GM12878 (cell line): ENCODE measurements around the gene SPANXB1. TPM values are rescaled to one million over a fixed set of nuclear protein-coding genes. Genes with fewer than 3 reads are reported as not detected.

Experiments used
- ATAC-seq: fragments of 200-7000 bp; cut with Tn5 transposase; 3 replicates; pipeline ENCODE4 v1.9.1; 2020; ENCODE audit warnings: mild to moderate bottlenecking, moderate library complexity
- BruUV-seq: library from RNA; stranded (reverse); fragments of 400-500 nt; replicated peaks from 2 replicates; lab custom pipeline; 2021; lab: Mats Ljungman, UMichigan
- CTCF ChIA-PET: fragments of 300-600 bp; sonication (Branson Sonifier 250); formaldehyde crosslinking; extraction: SDS; loops from one replicate; lab custom pipeline; 2021; ENCODE audit warnings: inconsistent platforms; lab: Yijun Ruan, JAX
- POLR2A ChIA-PET: fragments of 350-600 bp; formaldehyde crosslinking; extraction: SDS; loops from one replicate; lab custom pipeline; 2021; ENCODE audit warnings: inconsistent platforms; lab: Charles Lee
- RAD21 ChIA-PET: fragments of 300-600 bp; sonication (Branson Sonifier 250); formaldehyde crosslinking; loops from one replicate; lab custom pipeline; 2023; ENCODE audit warnings: antibody characterized with exemption; ENCODE audit not compliant: unreplicated experiment; lab: Charles Lee
- SMC1A ChIA-PET: fragments of 300-600 bp; sonication (Branson Sonifier 250); formaldehyde crosslinking; loops from one replicate; lab custom pipeline; 2023; ENCODE audit not compliant: unreplicated experiment, uncharacterized antibody; lab: Charles Lee
- DNase-seq: peaks from one replicate; pipeline ENCODE4 v3.0.0-alpha.2; 2011; ENCODE audit warnings: low read depth, low spot score
- FAIRE-seq: peaks from 3 replicates; lab custom pipeline; 2011; peaks lifted over from hg19 to GRCh38; lab: Jason Lieb, UNC
- H2AFZ ChIP-seq: 2 replicates; pipeline ENCODE4 v1.6.0; 2011; ENCODE audit warnings: low read depth, low read length, control low read depth; ENCODE audit not compliant: control insufficient read depth
- H3K27ac ChIP-seq: 2 replicates; pipeline ENCODE4 v1.5.1; 2011; ENCODE audit warnings: control low read depth; ENCODE audit not compliant: control insufficient read depth, insufficient read depth
- H3K27me3 ChIP-seq, 2 experiments: replicated peaks in 1 of 2; 2 replicates each; pipeline versions ENCODE4 v1.6.0 to v1.6.1; 2011; ENCODE audit warnings: low read length in 1 of 2; ENCODE audit not compliant: control insufficient read depth in 2 of 2, insufficient read depth in 2 of 2
- H3K36me3 ChIP-seq, 2 experiments: 2 replicates each; pipeline ENCODE4 v1.5.1; 2011; ENCODE audit warnings: low read length in 1 of 2; ENCODE audit not compliant: control insufficient read depth in 2 of 2, insufficient read depth in 2 of 2
- H3K4me1 ChIP-seq: 2 replicates; pipeline ENCODE4 v1.6.1; 2011; ENCODE audit warnings: mild to moderate bottlenecking, low read length, moderate library complexity, mixed read lengths; ENCODE audit not compliant: control insufficient read depth, insufficient read depth
- H3K4me2 ChIP-seq: 2 replicates; pipeline ENCODE4 v1.6.0; 2011; ENCODE audit warnings: control low read depth; ENCODE audit not compliant: control insufficient read depth, insufficient read depth
- H3K4me3 ChIP-seq: fragments of 200-600 bp; sonication (generic); 2 replicates; pipeline ENCODE4 v1.5.1; 2016
- H3K79me2 ChIP-seq: 2 replicates; pipeline ENCODE4 v1.6.0; 2011; ENCODE audit warnings: low read length; ENCODE audit not compliant: control insufficient read depth, insufficient read depth
- H3K9ac ChIP-seq: 2 replicates; pipeline ENCODE4 v1.8.0; 2011; ENCODE audit warnings: low read length, control low read depth, mixed read lengths; ENCODE audit not compliant: control insufficient read depth, insufficient read depth
- H3K9me3 ChIP-seq: replicated peaks from 3 replicates; pipeline ENCODE4 v1.5.1; 2011; ENCODE audit warnings: mild to moderate bottlenecking, low read length; ENCODE audit not compliant: control insufficient read depth, insufficient read depth
- H4K20me1 ChIP-seq: 2 replicates; pipeline ENCODE4 v1.6.0; 2011; ENCODE audit not compliant: control insufficient read depth, insufficient read depth
- BACH1 ChIP-seq: fragments of 450-650 bp; IDR thresholded peaks from 2 replicates; pipeline ENCODE4 v1.6.1; 2017; ENCODE audit warnings: mild to moderate bottlenecking, borderline replicate concordance
- HCFC1 ChIP-seq: fragments of 150-350 bp; IDR thresholded peaks from 2 replicates; pipeline ENCODE4 v1.6.1; 2014; ENCODE audit warnings: low read length
- IRF3 ChIP-seq: fragments of 450-650 bp; IDR thresholded peaks from 2 replicates; pipeline ENCODE4 v1.6.1; 2014; ENCODE audit warnings: mild to moderate bottlenecking
- JUNB ChIP-seq: IDR thresholded peaks from 2 replicates; pipeline ENCODE4 v1.6.1; 2016; ENCODE audit warnings: antibody characterized with exemption, mild to moderate bottlenecking
- REST ChIP-seq: IDR thresholded peaks from 2 replicates; pipeline ENCODE4 v1.6.1; 2012; ENCODE audit warnings: mild to moderate bottlenecking, low read depth, low read length
- SMAD5 ChIP-seq: IDR thresholded peaks from 2 replicates; pipeline ENCODE4 v1.6.1; 2016; ENCODE audit warnings: antibody characterized with exemption, low read depth
- TARDBP ChIP-seq: IDR thresholded peaks from 2 replicates; pipeline ENCODE4 v1.6.1; 2016; ENCODE audit warnings: borderline replicate concordance
- WRNIP1 ChIP-seq: IDR thresholded peaks from 2 replicates; pipeline ENCODE4 v1.6.1; 2011; ENCODE audit warnings: low read depth, low read length, improper control_type of control experiment, borderline replicate concordance
- ZSCAN29 ChIP-seq: fragments of 450-650 bp; IDR thresholded peaks from 2 replicates; pipeline ENCODE4 v1.6.1; 2017; ENCODE audit warnings: mild to moderate bottlenecking, moderate library complexity
- WGBS: methylation state at CpG from one replicate; pipeline ENCODE4 v1.1.6; 2016; ENCODE audit warnings: low lambda C conversion rate; ENCODE audit not compliant: insufficient replicate concordance, insufficient coverage; ENCODE audit errors: missing lambda C conversion rate; 5-methylcytosine and 5-hydroxymethylcytosine counted together
- in situ Hi-C: fragments of 300-500 bp; cut with MboI; formaldehyde crosslinking; loops from 9 replicates; pipeline ENCODE4 v1.14.3; 2018; ENCODE audit warnings: mixed read lengths
- intact Hi-C: fragments of 100-400 bp; cut with micrococcal nuclease; formaldehyde crosslinking; loops from one replicate; pipeline ENCODE4 v1.14.2; 2022; ENCODE audit not compliant: unreplicated experiment
- polyA plus RNA-seq, 11 experiments: library from polyadenylated mRNA; depleted of rRNA in 4 of 11; unstranded in 6 of 11; stranded (reverse) in 5 of 11; fragments of >200 nt; fragmentation: Nextera tagmentation in 4 of 11; fragmentation: Illumina TruSeq in 1 of 11; extraction: Ambion mirVana in 4 of 11; extraction: Trizol in 1 of 11; gene quantifications; 1 replicate in 1 of 11; 2 replicates in 10 of 11; pipeline versions ENCODE4 v1.2.1 to v1.2.3, GENCODE V29; 2011 to 2016; ENCODE audit warnings: inconsistent platforms in 2 of 11, missing spikeins in 2 of 11, low read depth in 1 of 11
- total RNA-seq, 4 experiments: library from RNA; depleted of rRNA in 3 of 4; stranded (reverse); fragments of >200 nt in 3 of 4; fragmentation: Illumina TruSeq in 1 of 4; extraction: Trizol in 1 of 4; gene quantifications; 2 replicates each; pipeline versions ENCODE4 v1.2.1 to v1.2.3, GENCODE V29; 2013 to 2021
- TF ChIP-seq, protein P1 (sequence below): fragments of 450-650 bp; IDR thresholded peaks from 2 replicates; pipeline ENCODE4 v1.6.1; 2017; ENCODE audit warnings: mild to moderate bottlenecking, moderate library complexity

SPANXB1 gene
- total and polyA plus RNA-seq, 10 of the 15 experiments (the other 5 are each of a cell fraction or from before 2014, with no cell fraction given) = 0.18 TPM; not detected in 9

DNA sequence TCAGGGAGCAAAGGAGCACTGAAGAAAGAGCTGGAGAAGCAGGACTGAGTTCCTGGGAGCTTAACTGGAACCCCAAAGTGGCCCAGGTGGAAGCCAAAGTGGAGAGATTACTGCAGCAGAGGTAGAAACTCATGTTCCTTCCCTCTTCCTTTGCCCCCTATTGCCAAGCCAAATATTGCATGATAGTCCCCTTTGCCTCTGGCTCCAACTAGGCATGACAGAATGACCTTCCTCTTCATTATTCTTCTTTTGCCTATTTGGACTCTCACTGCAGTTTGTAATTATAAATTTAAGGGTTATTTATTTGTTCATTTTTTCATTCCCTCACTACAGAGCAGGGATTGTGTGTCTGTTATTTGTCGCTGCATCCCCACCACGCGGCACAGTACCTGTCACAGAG, 22.1 kb upstream of the SPANXB1 start:
- Histone ChIP-seq H3K4me2 (no peak overlapping the region), H3K27me3 (no peaks in the 10 kb centered on the region), H3K9me3 (no peaks in the 10 kb centered on the region), H3K4me1 (no peaks in the 10 kb centered on the region), H3K79me2 (no peaks in the 10 kb centered on the region), H3K36me3 (no peaks in the 10 kb centered on the region), H3K9ac (no peak overlapping the region), H3K27ac (no peak overlapping the region), H2AFZ (no peak overlapping the region), H4K20me1 (no peaks in the 10 kb centered on the region), H3K4me3 (no peak overlapping the region)
- POLR2A ChIA-PET = no interaction called here
- CTCF ChIA-PET = no interaction called here
- TF ChIP-seq, protein P1, sequence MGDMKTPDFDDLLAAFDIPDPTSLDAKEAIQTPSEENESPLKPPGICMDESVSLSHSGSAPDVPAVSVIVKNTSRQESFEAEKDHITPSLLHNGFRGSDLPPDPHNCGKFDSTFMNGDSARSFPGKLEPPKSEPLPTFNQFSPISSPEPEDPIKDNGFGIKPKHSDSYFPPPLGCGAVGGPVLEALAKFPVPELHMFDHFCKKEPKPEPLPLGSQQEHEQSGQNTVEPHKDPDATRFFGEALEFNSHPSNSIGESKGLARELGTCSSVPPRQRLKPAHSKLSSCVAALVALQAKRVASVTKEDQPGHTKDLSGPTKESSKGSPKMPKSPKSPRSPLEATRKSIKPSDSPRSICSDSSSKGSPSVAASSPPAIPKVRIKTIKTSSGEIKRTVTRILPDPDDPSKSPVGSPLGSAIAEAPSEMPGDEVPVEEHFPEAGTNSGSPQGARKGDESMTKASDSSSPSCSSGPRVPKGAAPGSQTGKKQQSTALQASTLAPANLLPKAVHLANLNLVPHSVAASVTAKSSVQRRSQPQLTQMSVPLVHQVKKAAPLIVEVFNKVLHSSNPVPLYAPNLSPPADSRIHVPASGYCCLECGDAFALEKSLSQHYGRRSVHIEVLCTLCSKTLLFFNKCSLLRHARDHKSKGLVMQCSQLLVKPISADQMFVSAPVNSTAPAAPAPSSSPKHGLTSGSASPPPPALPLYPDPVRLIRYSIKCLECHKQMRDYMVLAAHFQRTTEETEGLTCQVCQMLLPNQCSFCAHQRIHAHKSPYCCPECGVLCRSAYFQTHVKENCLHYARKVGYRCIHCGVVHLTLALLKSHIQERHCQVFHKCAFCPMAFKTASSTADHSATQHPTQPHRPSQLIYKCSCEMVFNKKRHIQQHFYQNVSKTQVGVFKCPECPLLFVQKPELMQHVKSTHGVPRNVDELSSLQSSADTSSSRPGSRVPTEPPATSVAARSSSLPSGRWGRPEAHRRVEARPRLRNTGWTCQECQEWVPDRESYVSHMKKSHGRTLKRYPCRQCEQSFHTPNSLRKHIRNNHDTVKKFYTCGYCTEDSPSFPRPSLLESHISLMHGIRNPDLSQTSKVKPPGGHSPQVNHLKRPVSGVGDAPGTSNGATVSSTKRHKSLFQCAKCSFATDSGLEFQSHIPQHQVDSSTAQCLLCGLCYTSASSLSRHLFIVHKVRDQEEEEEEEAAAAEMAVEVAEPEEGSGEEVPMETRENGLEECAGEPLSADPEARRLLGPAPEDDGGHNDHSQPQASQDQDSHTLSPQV = no peak
- TF ChIP-seq BACH1 (no peak), HCFC1 (no peak), TARDBP (no peak), WRNIP1 (no peak), JUNB (no peak), REST (no peak), IRF3 (no peak), ZSCAN29 (no peak), SMAD5 (no peak)
- FAIRE-seq (no peak), DNase-seq (no peak), ATAC-seq (no peak)
- 49% methylated on average over 3 of the region's 3 CpGs for WGBS
- intact Hi-C loops (no loop called here), in situ Hi-C loops (no loop called here)
- RAD21 ChIA-PET = no interaction called here
- BruUV-seq = no TSS peak
- SMC1A ChIA-PET = no interaction called here
